Liver (tissue), 2 donors: ENCODE data around the gene AEN.

Source experiments
- FOXA1 ChIP-seq: IDR thresholded peaks from 2 replicates; pipeline ENCODE4 v1.6.1; 2016; ENCODE audit warnings: antibody characterized with exemption
- JUND ChIP-seq, 2 donors: IDR thresholded peaks; 2 replicates each; pipeline ENCODE4 v1.6.1; 2016; ENCODE audit warnings: antibody characterized with exemption in 2 of 2
- donor health status: healthy.

GRCh38 chr15:88618686-88619085, 2.5 kb upstream of the AEN start:
- TF ChIP-seq JUND (IDR thresholded peaks at IDR 0.05) (no peak), FOXA1 (no peak)
